Upper lobe of left lung (tissue), 4 donors: ENCODE measurements around the gene HIGD2B.
"Not testable (repeated sequence)": the region's sequence is repeated elsewhere in the genome, so short reads cannot be mapped to it uniquely, and the experiment has no call there.

Source experiments
- CTCF ChIP-seq, 6 experiments: fragments of 450-650 bp in 4 of 6; fragments of 200-600 bp in 2 of 6; sonication (generic) in 2 of 6; IDR thresholded peaks; one replicate each; pipeline ENCODE4 v1.5.1; 2016 to 2019; ENCODE audit warnings: antibody characterized with exemption in 6 of 6
- EP300 ChIP-seq, 4 donors: sonication (generic); formaldehyde crosslinking; IDR thresholded peaks; one replicate each; pipeline ENCODE4 v1.5.1; 2017; ENCODE audit warnings: antibody characterized with exemption in 4 of 4, control low read depth in 2 of 4
- POLR2A ChIP-seq, 4 donors: fragments of 450-650 bp; IDR thresholded peaks; one replicate each; pipeline ENCODE4 v1.5.1; 2016 to 2017; ENCODE audit warnings: antibody characterized with exemption in 4 of 4, mild to moderate bottlenecking in 2 of 4
- POLR2AphosphoS5 ChIP-seq, 2 donors: sonication (generic); formaldehyde crosslinking; IDR thresholded peaks; one replicate each; pipeline ENCODE4 v1.5.1; 2017; ENCODE audit warnings: antibody characterized with exemption in 2 of 2

GRCh38 chr15:72661081-72661480, 24.9 kb downstream of the HIGD2B start:
- not testable (repeated sequence) for TF ChIP-seq CTCF, POLR2A, EP300, POLR2AphosphoS5 (IDR thresholded peaks at IDR 0.05)
